BJ (cell line): ENCODE measurements around the gene PIK3C3. TPM values are rescaled to one million over a fixed set of nuclear protein-coding genes. Genes with fewer than 3 reads are reported as not detected.
"Not testable (repeated sequence)": the region's sequence is repeated elsewhere in the genome, so short reads cannot be mapped to it uniquely, and the experiment has no call there.

Experiments used
- CTCF ChIA-PET: fragments of 350-600 bp; formaldehyde crosslinking; extraction: SDS; loops from one replicate; lab custom pipeline; 2021; ENCODE audit warnings: antibody characterized with exemption, inconsistent platforms; lab: Yijun Ruan, JAX
- POLR2A ChIA-PET: fragments of 300-600 bp; sonication (Branson Sonifier 250); formaldehyde crosslinking; extraction: SDS; loops from one replicate; lab custom pipeline; 2021; ENCODE audit warnings: antibody characterized with exemption; lab: Charles Lee
- DNase-seq: peaks from one replicate; pipeline ENCODE4 v3.0.0-alpha.2; 2011; ENCODE audit warnings: low read depth
- H3K27me3 ChIP-seq: 2 replicates; pipeline ENCODE4 v1.6.0; 2011; ENCODE audit warnings: low read length; ENCODE audit not compliant: control insufficient read depth, insufficient read depth
- H3K36me3 ChIP-seq: 2 replicates; pipeline ENCODE4 v1.5.1; 2011; ENCODE audit warnings: low read length; ENCODE audit not compliant: control insufficient read depth, insufficient read depth
- H3K4me3 ChIP-seq: 2 replicates; pipeline ENCODE4 v1.5.1; 2011; ENCODE audit warnings: low read depth, mild to moderate bottlenecking, control low read depth, low read length
- polyA plus RNA-seq: library from polyadenylated mRNA; depleted of rRNA; stranded (reverse); fragments of >200 nt; gene quantifications from 2 replicates; pipeline ENCODE4 v1.2.3, GENCODE V29; 2011
- TF ChIP-seq, protein P1 (sequence below): IDR thresholded peaks from 2 replicates; pipeline ENCODE4 v1.5.1; 2011; ENCODE audit warnings: low read depth, mild to moderate bottlenecking, control low read depth, inconsistent platforms, low read length, moderate library complexity; ENCODE audit not compliant: insufficient read depth

The PIK3C3 gene
- polyA plus RNA-seq, 1 experiment, result 45.3 TPM

GRCh38 chr18:42047721-42048120, 92.7 kb downstream of the PIK3C3 start:
- POLR2A ChIA-PET, result no interaction called here
- CTCF ChIA-PET, result interaction anchor here (1.1 to 1.7 kb wide), 4 partner anchors 17 to 66 kb away, joined by 3 to 6 read pairs (median 4); no protein-coding TSS in a partner anchor
- H3K27me3 ChIP-seq, result no peaks in the 10 kb centered on the region
- no peak for DNase-seq
- TF ChIP-seq, protein P1, sequence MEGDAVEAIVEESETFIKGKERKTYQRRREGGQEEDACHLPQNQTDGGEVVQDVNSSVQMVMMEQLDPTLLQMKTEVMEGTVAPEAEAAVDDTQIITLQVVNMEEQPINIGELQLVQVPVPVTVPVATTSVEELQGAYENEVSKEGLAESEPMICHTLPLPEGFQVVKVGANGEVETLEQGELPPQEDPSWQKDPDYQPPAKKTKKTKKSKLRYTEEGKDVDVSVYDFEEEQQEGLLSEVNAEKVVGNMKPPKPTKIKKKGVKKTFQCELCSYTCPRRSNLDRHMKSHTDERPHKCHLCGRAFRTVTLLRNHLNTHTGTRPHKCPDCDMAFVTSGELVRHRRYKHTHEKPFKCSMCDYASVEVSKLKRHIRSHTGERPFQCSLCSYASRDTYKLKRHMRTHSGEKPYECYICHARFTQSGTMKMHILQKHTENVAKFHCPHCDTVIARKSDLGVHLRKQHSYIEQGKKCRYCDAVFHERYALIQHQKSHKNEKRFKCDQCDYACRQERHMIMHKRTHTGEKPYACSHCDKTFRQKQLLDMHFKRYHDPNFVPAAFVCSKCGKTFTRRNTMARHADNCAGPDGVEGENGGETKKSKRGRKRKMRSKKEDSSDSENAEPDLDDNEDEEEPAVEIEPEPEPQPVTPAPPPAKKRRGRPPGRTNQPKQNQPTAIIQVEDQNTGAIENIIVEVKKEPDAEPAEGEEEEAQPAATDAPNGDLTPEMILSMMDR, result no peak
- H3K36me3 ChIP-seq, result peaks cover 1% of the 10 kb centered on the region; the same call in 1 of the 2 replicates
- no peak overlapping the region for H3K4me3 ChIP-seq

GRCh38 chr18:42048158-42048557, 93.1 kb downstream of the PIK3C3 start:
- Histone ChIP-seq H3K27me3 (no peaks in the 10 kb centered on the region), H3K4me3 (no peak overlapping the region), H3K36me3 (peaks cover 1% of the 10 kb centered on the region; the same call in 1 of the 2 replicates)
- POLR2A ChIA-PET, result no interaction called here
- TF ChIP-seq, protein P1, result no peak
- CTCF ChIA-PET, result interaction anchor here (0.8 to 1.7 kb wide), 5 partner anchors 8 to 66 kb away, joined by 3 to 6 read pairs (median 4); no protein-coding TSS in a partner anchor
- DNase-seq, result peak; percentile 69

- DNase-seq, H3K36me3 ChIP-seq, H3K4me3 ChIP-seq, POLR2A ChIA-PET, H3K27me3 ChIP-seq: not testable (repeated sequence)
- CTCF ChIA-PET, result interaction anchor here (1.4 to 2.6 kb wide), 3 partner anchors 12 to 64 kb away, joined by 3 to 15 read pairs (median 10); no protein-coding TSS in a partner anchor
Observed at GRCh38 chr18:42049536-42049935, 94.5 kb downstream of the PIK3C3 start.

GRCh38 chr18:42051411-42051810, 96.4 kb downstream of the PIK3C3 start:
- H3K36me3 ChIP-seq, result peaks cover 2% of the 10 kb centered on the region; the same call in 1 of the 2 replicates
- H3K27me3 ChIP-seq, result no peaks in the 10 kb centered on the region
- no peak for DNase-seq
- ChIA-PET CTCF (interaction anchor here (0.9 to 3.3 kb wide), 7 partner anchors 9 to 1220 kb away, joined by 3 to 21 read pairs (median 5); no protein-coding TSS in a partner anchor), POLR2A (no interaction called here)
- TF ChIP-seq, protein P1, result no peak
- H3K4me3 ChIP-seq, result no peak overlapping the region

- ChIA-PET POLR2A (no interaction called here), CTCF (interaction anchor here (1.0 to 3.3 kb wide), 10 partner anchors 16 to 1219 kb away, joined by 3 to 21 read pairs (median 8); no protein-coding TSS in a partner anchor)
- Histone ChIP-seq H3K4me3 (no peak overlapping the region), H3K36me3 (peaks cover 2% of the 10 kb centered on the region; the same call in 1 of the 2 replicates), H3K27me3 (no peaks in the 10 kb centered on the region)
- TF ChIP-seq, protein P1, result peak; percentile 69
- DNase-seq, result no peak
Observed at GRCh38 chr18:42052122-42052708, 97.2 kb downstream of the PIK3C3 start.
